NCI-H2081 treated with DMSO at 0.1 percent for 48 hours (cell line): ENCODE data around the gene SERPINB5.
"Not testable (repeated sequence)": the region's sequence is repeated elsewhere in the genome, so short reads cannot be mapped to it uniquely, and the experiment has no call there.

Experiments used
- DNase-seq: peaks from one replicate; lab custom pipeline; 2025; lab: John Stamatoyannopoulos, UW

SERPINB5 gene

GRCh38 chr18:63476668-63477067, at the start of gene SERPINB5:
Gene SERPINB5, plus strand, starts transcription at chr18:63476958. Its CDS starts 7,471 bp downstream, at chr18:63484429.
- DNase-seq, result no peak

GRCh38 chr18:63427558-63427957, 49.2 kb upstream of the SERPINB5 start:
- no peak for DNase-seq

- no peak for DNase-seq
These were observed 46.2 kb upstream of the SERPINB5 start for GRCh38 chr18:63430526-63430925.

GRCh38 chr18:63431180-63431579, 45.6 kb upstream of the SERPINB5 start:
- DNase-seq, result no peak

GRCh38 chr18:63433334-63433866, 43.4 kb upstream of the SERPINB5 start:
- DNase-seq, result no peak

GRCh38 chr18:63438181-63438580, 38.6 kb upstream of the SERPINB5 start:
- DNase-seq, result no peak

GRCh38 chr18:63439334-63439733, 37.4 kb upstream of the SERPINB5 start:
- peak; percentile 15 for DNase-seq

- no peak for DNase-seq
These were observed 36.5 kb upstream of the SERPINB5 start for GRCh38 chr18:63440219-63440618.

GRCh38 chr18:63440881-63441280, 35.9 kb upstream of the SERPINB5 start:
- no peak for DNase-seq

- no peak for DNase-seq
These were observed 32.9 kb upstream of the SERPINB5 start for GRCh38 chr18:63443829-63444228.

- DNase-seq, result no peak
These were observed 32.2 kb upstream of the SERPINB5 start for GRCh38 chr18:63444580-63444979.

GRCh38 chr18:63445037-63445436, 31.7 kb upstream of the SERPINB5 start:
- DNase-seq, result no peak

GRCh38 chr18:63446266-63446665, 30.5 kb upstream of the SERPINB5 start:
- DNase-seq, result no peak

- no peak for DNase-seq
These were observed 29.7 kb upstream of the SERPINB5 start for GRCh38 chr18:63447066-63447465.

GRCh38 chr18:63449426-63449825, 27.3 kb upstream of the SERPINB5 start:
- no peak for DNase-seq

GRCh38 chr18:63451799-63452660, 24.7 kb upstream of the SERPINB5 start:
- no peak for DNase-seq

- DNase-seq, result not testable (repeated sequence)
These were observed 24.0 kb upstream of the SERPINB5 start for GRCh38 chr18:63452751-63453150.

GRCh38 chr18:63454497-63454896, 22.3 kb upstream of the SERPINB5 start:
- DNase-seq, result no peak

GRCh38 chr18:63457977-63458376, 18.8 kb upstream of the SERPINB5 start:
- no peak for DNase-seq

GRCh38 chr18:63460414-63460813, 16.3 kb upstream of the SERPINB5 start:
- no peak for DNase-seq

GRCh38 chr18:63464434-63464833, 12.3 kb upstream of the SERPINB5 start:
- DNase-seq, result no peak

GRCh38 chr18:63465059-63465458, 11.7 kb upstream of the SERPINB5 start:
- DNase-seq, result no peak

GRCh38 chr18:63467699-63468098, 9.1 kb upstream of the SERPINB5 start:
- no peak for DNase-seq

- no peak for DNase-seq
These were observed 8.2 kb upstream of the SERPINB5 start for GRCh38 chr18:63468575-63468974.
